HL-60/S4 (cell line): Measurements from ENCODE around the gene CD14.
"Not testable (repeated sequence)": the region's sequence is repeated elsewhere in the genome, so short reads cannot be mapped to it uniquely, and the experiment has no call there.

Experiments
- in situ Hi-C: fragments of 300-500 bp; cut with MboI; formaldehyde crosslinking; loops from 2 replicates; pipeline ENCODE4 v1.14.3; 2022; ENCODE audit warnings: low sequenced_read_pairs

CD14 gene

DNA sequence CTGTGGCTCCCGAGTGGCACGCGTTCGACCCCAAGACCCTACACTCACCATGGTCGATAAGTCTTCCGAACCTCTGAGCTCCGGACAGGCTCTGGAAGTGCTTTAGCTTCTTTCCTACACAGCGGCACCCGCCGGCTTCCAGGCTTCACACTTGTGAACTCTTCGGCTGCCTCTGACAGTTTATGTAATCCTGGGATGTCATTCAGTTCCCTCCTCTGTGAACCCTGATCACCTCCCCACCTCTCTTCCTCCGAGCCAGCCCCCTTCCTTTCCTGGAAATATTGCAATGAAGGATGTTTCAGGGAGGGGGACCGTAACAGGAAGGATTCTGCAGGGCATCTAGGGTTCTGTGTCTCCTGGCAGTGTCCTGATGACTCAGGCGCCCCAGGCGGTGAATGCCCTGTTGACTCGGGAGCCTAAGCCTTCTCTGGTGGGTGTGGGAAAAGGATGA, at the start of gene CD14:
Gene CD14 (minus strand): TSS at position 155 of the 451 bp plus-strand sequence. CDS start 104 bp downstream, at position 51.
- in situ Hi-C loops, result loop anchor here (10.0 kb wide), 1 partner anchor 58 kb away; no protein-coding TSS in a partner anchor

DNA sequence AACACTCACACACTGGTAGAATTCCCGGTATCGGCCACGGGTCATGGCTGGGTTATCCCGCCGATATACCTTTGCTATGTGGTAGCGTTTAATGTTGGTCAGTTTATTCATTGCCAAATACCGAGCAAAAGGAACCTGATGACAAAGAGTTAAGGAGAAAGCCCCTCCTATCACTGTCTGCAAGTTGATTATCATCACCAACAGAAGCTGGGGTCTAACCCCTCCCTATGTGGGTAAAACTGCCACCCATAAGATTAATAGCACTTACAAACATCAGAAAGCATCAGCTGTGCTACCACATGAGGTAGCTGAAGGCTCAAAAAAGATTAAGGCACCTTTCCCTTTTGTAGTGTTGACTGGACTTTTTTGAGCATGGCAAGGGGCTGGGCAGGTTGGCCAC, 46.0 kb upstream of the CD14 start:
- in situ Hi-C loops, result loop anchor here (25.0 kb wide), 1 partner anchor 933 kb away; the partner anchor contains the start of gene DIAPH1

DNA sequence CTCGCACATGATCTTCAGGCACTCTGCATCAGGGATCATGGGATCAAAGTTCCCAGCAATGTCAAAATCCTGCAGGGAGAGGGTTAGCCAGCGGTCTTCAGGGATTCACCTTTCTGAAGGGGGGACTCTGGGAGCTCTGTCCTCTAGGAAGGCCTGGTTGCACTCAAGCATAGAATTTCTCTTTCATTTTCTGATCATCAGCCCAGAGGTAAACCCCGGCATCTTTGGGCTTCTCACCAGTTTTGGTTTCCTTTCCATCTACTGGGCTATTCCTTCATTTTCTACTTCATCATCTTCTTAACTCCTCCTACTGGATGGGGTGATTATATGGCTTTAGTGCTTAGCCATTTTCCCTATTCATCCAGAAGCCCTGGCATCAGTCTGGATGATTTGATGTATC, 45.0 kb upstream of the CD14 start:
- in situ Hi-C loops, result loop anchor here (25.0 kb wide), 1 partner anchor 934 kb away; the partner anchor contains the start of gene DIAPH1

DNA sequence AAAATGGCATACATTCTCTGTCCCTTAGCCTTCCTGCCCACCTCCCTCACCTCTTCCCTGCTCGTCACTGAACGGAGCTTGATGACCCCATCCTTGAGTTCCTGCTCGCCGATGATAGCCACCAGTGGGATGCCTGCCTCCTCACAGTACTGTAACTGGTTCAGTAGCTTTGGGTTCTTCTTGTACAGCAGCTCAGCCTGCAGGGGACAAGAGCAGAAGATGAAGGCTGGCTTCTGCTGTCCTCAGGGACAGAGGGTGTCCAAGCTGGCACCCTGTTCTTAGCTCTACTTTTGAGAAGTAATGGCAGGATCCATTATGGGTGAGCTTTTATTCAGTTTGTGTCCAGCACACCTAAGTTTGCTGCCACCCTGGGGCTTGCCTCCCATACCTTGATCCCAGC, 41.7 kb upstream of the CD14 start:
- in situ Hi-C loops, result loop anchor here (25.0 kb wide), 1 partner anchor 938 kb away; the partner anchor contains the start of gene DIAPH1

- in situ Hi-C loops, result no loop called here
Observed at GRCh38 chr5:140674211-140674610, 41.2 kb upstream of the CD14 start.

GRCh38 chr5:140673187-140673976, 40.4 kb upstream of the CD14 start, which contains the start of gene DND1:
TSS of gene DND1 (minus strand) at chr5:140673576. CDS start at chr5:140673542, 34 bp downstream.
- in situ Hi-C loops, result no loop called here

DNA sequence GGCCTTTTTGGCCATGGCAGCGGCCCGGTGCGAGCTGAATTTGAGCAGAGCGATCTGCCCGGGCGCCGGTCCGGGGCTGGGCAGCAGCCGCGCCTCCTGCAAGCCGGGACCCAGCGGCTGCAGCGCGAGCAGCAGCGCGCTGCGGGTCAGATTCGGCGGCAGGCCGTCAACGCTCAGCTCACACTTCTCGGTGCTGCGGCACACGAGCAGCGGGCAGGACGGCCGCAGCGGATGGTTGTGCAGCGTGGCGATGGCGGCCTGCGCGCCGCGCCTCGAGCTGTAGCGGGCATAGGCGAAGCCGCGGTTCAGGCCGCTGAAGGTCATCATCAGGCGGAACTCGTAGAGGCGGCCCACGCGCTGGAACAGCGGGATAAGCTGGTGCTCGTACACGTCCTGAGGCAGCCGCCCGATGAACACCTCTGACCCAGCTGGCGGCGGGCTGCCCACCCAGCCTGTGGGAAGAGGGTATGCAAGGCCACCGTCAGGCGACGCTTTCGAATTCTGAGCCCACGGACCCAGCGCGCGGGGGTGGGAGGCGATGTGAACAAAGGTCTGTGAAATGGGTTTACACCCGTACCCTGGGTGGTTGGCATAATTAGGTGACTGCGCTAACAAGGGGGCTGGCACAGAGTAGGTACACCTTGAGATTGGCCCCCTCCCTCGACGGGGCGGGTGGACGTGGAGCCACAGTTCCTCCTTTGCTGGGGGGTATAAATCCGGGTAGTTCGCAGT, 39.6 kb upstream of the CD14 start:
- in situ Hi-C loops, result no loop called here

- in situ Hi-C loops, result no loop called here
Observed at GRCh38 chr5:140671472-140672125, 38.6 kb upstream of the CD14 start.

DNA sequence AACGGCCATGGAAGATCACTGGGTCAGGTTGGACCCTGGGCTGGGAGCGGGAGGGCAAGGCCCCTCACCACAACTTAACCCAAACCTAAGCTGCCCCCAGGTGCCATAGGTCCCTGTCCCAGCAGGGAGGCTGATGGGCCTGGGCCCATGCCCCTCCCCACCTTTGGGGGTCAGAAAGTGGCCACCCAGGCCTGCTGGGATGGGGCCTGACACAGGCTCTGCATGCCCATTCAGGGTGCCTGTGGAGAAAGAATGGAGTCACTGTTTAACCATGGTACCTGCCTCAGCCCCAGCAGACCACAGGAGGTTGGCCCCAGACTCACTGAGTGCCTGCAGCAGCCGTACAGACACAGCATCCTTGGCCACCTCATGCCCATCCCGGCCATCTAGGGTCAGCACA, 38.1 kb upstream of the CD14 start:
- in situ Hi-C loops, result not testable (repeated sequence)

GRCh38 chr5:140664359-140665119, 31.6 kb upstream of the CD14 start, which contains the start of gene WDR55:
TSS of gene WDR55 (plus strand) at chr5:140664904. CDS start at chr5:140664913, 9 bp downstream.
- in situ Hi-C loops, result no loop called here

- in situ Hi-C loops, result no loop called here
Observed at GRCh38 chr5:140664030-140664358, 31.0 kb upstream of the CD14 start.

- in situ Hi-C loops, result not testable (repeated sequence)
Observed at GRCh38 chr5:140660371-140660770, 27.4 kb upstream of the CD14 start.

GRCh38 chr5:140658870-140659269, 25.9 kb upstream of the CD14 start:
- in situ Hi-C loops, result no loop called here

GRCh38 chr5:140647042-140647419, 14.1 kb upstream of the CD14 start:
- in situ Hi-C loops, result no loop called here

DNA sequence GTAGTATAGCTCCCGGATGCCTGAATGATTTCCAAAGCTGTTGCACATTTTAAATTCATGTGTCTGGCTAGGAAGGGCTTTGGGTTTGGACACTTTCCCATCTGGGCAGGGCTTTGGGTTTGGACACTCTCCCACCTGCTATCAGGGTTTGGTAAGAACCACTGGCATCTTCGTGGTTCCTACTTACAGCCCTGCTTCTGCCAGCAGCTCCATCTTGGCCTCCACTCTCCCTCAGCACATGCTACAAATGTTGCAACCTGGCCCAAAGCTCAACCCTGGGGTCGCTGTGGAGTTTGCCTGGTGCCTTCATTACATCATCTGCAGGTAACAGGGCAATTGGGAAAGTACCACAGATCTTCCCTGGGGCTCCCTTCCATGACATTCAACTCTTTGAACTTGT, 9.7 kb upstream of the CD14 start:
- in situ Hi-C loops, result no loop called here

- in situ Hi-C loops, result no loop called here
Observed at GRCh38 chr5:140641716-140642115, 8.7 kb upstream of the CD14 start.

GRCh38 chr5:140639148-140639981, 6.4 kb upstream of the CD14 start, which contains the start of gene TMCO6:
TSS of gene TMCO6 (plus strand) at chr5:140639451. CDS start at chr5:140639528, 77 bp downstream.
- in situ Hi-C loops, result loop anchor here (10.0 kb wide), 1 partner anchor 65 kb away; no protein-coding TSS in a partner anchor

DNA sequence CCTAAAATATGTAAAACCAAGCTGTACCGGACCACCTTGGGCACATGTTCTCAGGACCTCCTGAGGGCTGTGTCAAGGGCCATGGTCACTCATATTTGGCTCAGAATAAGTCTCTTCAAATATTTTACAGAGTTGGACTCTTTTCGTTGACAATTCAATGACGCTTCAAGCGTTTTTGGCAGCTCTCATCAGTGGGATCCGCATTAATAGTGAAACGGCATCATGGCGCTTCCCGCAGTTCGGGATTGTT, 5.8 kb upstream of the CD14 start:
- in situ Hi-C loops, result loop anchor here (10.0 kb wide), 1 partner anchor 64 kb away; no protein-coding TSS in a partner anchor

- in situ Hi-C loops, result loop anchor here (10.0 kb wide), 1 partner anchor 63 kb away; no protein-coding TSS in a partner anchor
Observed at GRCh38 chr5:140637371-140638100, 4.6 kb upstream of the CD14 start.
